Liver (tissue), 3 donors: ENCODE measurements around the gene EFNA3.

Experiments used
- FOXA1 ChIP-seq: IDR thresholded peaks from 2 replicates; pipeline ENCODE4 v1.6.1; 2016; ENCODE audit warnings: antibody characterized with exemption
- RAD21 ChIP-seq, 2 donors: IDR thresholded peaks; 2 replicates each; pipeline ENCODE4 v1.6.1; 2016; ENCODE audit warnings: antibody characterized with exemption in 2 of 2, mild to moderate bottlenecking in 2 of 2
- YY1 ChIP-seq: IDR thresholded peaks from 2 replicates; pipeline ENCODE4 v1.6.1; 2016; ENCODE audit warnings: antibody characterized with exemption, mild to moderate bottlenecking
- TF ChIP-seq, protein P1 (sequence below): fragments of 150-350 bp; IDR thresholded peaks from 2 replicates; pipeline ENCODE4 v1.5.1; 2017; ENCODE audit warnings: improper control_type of control experiment, low read depth, low read length; ENCODE audit not compliant: missing input control
- TF ChIP-seq, protein P2 (sequence below): IDR thresholded peaks from 2 replicates; pipeline ENCODE4 v1.6.1; 2016; ENCODE audit warnings: antibody characterized with exemption
- TF ChIP-seq, protein P3 (sequence below): IDR thresholded peaks from 2 replicates; pipeline ENCODE4 v1.6.1; 2016; ENCODE audit warnings: antibody characterized with exemption, mild to moderate bottlenecking
- donor health status: healthy.
- donor health status: healthy.

DNA sequence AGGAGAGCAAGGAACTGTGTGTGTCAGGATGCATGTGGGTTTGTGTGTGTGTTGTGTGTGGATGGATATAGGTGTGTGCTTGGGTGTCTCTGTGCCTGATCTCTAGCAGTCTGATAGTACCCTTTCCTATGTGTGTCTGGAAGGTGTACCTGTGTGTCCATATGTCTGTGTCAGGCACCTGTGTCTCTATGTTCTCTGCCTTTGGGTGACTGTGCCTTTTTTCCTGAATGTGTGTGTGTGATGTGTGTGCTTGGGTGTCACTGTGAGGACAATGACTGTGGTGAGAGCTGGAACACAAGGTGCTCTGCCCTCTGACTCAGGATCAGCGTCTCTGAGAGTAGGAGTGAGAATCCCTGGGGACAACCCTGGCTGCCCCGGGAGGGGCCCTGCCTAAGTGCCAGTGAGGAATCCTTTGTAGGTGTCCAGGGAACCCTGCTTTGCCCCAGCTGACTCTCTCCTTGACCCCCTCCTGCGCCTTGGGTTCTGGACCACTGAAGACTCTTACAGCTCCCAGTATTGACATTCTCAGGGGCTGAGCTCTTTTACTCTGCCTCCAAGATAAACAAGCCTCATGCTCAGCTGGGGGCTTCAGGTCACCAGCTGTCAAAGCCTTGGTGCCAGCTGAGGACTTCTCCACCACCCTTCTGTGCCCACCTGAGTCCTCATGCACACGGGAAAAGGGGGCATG is 735 bp upstream of the EFNA3 start:
- TF ChIP-seq, protein P1, sequence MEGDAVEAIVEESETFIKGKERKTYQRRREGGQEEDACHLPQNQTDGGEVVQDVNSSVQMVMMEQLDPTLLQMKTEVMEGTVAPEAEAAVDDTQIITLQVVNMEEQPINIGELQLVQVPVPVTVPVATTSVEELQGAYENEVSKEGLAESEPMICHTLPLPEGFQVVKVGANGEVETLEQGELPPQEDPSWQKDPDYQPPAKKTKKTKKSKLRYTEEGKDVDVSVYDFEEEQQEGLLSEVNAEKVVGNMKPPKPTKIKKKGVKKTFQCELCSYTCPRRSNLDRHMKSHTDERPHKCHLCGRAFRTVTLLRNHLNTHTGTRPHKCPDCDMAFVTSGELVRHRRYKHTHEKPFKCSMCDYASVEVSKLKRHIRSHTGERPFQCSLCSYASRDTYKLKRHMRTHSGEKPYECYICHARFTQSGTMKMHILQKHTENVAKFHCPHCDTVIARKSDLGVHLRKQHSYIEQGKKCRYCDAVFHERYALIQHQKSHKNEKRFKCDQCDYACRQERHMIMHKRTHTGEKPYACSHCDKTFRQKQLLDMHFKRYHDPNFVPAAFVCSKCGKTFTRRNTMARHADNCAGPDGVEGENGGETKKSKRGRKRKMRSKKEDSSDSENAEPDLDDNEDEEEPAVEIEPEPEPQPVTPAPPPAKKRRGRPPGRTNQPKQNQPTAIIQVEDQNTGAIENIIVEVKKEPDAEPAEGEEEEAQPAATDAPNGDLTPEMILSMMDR, result no peak
- no peak for TF ChIP-seq FOXA1
- no peak for TF ChIP-seq YY1
- TF ChIP-seq RAD21 (IDR thresholded peaks at IDR 0.05), result no peak
- TF ChIP-seq, protein P2, sequence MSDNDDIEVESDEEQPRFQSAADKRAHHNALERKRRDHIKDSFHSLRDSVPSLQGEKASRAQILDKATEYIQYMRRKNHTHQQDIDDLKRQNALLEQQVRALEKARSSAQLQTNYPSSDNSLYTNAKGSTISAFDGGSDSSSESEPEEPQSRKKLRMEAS, result no peak
- TF ChIP-seq, protein P3, sequence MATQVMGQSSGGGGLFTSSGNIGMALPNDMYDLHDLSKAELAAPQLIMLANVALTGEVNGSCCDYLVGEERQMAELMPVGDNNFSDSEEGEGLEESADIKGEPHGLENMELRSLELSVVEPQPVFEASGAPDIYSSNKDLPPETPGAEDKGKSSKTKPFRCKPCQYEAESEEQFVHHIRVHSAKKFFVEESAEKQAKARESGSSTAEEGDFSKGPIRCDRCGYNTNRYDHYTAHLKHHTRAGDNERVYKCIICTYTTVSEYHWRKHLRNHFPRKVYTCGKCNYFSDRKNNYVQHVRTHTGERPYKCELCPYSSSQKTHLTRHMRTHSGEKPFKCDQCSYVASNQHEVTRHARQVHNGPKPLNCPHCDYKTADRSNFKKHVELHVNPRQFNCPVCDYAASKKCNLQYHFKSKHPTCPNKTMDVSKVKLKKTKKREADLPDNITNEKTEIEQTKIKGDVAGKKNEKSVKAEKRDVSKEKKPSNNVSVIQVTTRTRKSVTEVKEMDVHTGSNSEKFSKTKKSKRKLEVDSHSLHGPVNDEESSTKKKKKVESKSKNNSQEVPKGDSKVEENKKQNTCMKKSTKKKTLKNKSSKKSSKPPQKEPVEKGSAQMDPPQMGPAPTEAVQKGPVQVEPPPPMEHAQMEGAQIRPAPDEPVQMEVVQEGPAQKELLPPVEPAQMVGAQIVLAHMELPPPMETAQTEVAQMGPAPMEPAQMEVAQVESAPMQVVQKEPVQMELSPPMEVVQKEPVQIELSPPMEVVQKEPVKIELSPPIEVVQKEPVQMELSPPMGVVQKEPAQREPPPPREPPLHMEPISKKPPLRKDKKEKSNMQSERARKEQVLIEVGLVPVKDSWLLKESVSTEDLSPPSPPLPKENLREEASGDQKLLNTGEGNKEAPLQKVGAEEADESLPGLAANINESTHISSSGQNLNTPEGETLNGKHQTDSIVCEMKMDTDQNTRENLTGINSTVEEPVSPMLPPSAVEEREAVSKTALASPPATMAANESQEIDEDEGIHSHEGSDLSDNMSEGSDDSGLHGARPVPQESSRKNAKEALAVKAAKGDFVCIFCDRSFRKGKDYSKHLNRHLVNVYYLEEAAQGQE, result no peak
